Measurements from ENCODE around the gene GTPBP1.

Gene GTPBP1

DNA sequence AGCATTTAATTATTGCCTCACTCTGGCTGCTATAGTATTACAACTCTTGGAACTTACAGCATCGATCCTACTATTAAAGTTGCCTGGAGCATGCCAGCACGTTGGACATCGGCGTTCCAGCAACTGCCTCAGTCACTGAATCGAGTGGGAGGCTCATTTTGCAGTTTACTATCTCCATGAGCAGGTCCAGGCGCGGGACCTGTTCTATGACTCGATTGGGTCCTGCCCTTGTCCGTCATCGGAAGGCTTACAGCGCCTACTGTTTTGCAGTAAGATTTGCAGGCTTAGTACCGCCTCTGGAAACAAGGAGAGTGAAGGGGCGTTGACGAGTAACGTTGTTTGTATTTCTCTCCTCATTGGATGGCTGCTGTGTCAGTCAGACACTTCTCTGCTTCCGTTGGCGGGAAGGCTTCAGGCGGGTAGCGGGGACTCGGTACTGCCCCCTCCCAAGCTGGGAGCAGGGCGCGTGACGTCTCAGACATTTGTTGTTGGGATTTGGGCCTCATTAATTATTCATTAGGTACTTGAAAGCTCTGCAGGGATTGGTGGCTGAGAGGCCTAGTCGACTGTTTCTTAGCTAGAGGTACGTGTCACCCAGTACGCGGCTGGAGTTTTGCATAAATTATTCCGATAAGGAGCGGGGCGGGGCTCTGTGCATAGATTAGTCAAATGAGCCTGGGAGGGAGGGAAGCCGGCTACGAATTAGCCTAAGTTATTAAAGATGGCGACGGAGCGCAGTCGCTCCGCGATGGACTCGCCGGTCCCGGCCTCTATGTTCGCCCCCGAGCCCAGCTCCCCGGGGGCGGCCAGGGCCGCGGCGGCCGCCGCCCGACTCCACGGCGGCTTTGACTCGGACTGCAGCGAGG, at the start of gene GTPBP1:
Gene GTPBP1 (plus strand): TSS at position 710 of the 866 bp plus-strand sequence. CDS start 12 bp downstream, at position 722.
- DNase-seq = peak; percentile 99

DNA sequence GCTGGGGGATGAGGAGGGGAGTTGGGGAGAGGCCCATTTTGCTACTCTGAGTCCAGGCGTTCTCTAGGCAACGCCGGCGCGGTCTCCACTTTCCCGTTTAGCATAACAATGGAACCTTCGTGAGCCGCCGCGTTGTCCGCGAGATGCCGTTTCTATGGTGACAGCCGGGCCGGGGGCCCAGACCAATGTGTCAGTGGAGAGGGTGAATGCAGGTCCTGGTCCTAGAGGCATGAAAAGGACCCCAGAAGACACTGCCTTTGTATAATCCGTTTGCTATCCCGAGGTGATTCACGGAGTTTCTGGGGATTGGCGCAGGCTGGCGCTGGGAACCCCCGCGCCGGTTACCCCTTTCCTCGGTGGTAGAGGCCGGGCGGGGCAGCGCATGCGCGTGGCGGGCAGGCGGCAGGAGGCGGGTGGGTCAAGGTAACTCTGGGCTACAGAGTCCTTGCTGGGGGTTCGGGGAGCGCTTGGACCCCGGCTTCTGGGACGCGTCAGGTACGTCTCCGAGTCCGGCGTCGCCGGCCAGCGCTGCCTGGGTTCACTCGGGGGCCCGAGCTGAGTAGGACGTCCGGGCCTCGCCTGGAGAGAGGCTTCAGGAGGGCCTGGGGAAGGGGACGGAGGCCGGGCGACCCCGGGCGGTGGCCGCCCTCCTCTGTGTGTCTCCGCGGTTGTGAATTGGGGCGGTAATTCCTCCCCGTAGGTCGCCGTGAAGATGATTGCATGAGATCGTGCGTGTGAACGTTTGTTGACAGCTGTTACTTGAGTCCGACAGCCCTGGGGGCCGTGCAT, 49.3 kb upstream of the GTPBP1 start, which contains the start of the genes CBY1 and FAM227A:
Gene CBY1 (plus strand): TSS at position 383 of the 789 bp plus-strand sequence. CDS start 11,417 bp downstream, outside the sequence.
Gene FAM227A (minus strand): TSS at position 137 of the 789 bp plus-strand sequence. CDS start 6,224 bp downstream, outside the sequence.
- DNase-seq = peak; percentile 92

DNA sequence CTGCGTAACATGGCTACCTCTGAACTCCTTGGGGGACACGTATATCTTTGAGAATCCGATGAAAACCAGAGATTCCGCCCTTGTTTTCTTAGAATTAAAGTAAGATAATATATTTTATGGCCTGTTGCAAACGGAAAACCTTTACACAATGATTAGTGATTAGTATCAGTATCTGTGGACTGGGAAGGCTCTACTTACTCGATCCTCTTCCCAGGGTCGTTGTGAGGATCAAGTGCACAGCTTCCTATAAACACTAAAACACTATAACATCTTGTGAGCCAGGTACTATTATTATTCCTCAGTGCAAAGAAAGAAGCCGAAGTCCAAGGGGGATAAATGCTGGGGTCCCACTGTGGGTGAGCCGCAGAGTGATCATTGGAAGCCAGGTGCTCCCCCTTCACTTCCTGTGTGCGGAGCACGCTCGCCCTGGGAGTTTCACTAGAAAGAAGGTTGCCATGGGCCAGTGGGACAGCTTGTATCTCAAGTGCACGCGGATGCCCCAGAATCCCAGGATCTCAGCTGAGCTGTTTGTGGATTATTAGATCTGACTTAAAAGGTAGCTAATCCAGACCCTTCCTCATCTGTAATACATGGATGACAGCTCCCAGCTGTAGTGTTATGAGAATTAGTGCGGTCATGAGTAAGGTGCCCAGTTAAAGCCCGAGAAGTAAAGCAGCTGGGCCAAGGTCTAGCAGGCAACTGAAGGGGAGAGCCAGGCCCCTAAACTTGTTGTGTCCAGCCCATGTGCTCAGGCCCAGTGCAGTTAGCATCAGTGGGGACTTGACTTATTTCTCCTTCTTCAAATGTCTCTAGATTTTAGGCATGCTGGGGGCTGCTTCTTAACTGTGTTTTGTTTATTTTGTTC, 48.5 kb upstream of the GTPBP1 start:
- peak; percentile 3 for DNase-seq

DNA sequence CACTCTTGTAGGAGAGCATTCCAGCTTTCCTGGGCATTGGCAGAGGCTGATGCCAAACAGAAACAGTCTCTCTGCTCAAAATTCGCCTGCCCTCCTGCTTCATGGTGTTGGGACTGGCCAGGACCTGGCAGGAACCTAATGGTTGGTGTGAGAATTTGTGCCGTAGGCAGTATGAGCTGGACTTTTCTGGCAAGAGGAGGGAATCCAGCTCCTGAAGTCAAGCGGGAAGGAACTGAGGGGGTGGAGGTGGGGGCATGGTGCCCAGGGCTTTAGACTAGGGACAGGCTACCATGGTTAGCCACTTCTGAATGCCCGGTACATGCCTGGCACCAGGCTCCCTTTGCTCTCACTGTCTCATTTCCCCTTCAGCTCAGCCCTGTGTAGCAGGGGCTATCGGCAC, 30.9 kb upstream of the GTPBP1 start:
- no peak for DNase-seq

DNA sequence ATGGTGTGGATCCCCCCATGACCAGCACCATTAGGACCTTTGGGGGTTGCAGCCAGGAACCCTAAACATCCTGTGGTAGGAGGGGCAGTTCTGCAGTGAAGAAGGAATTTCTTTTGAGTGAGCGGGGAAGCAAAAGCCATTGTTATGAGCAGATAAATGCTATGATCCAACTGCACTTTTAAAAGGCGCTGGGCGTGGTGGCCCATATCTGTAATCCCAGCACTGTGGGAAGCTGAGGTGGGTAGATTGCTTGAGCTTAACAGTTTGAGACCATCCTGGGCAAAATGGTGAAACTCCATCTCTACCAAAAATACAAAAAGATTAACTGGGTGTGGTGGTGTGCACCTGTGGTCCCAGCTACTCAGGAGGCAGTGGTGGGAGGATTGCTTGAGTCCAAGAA, 29.9 kb upstream of the GTPBP1 start:
- no peak for DNase-seq

DNA sequence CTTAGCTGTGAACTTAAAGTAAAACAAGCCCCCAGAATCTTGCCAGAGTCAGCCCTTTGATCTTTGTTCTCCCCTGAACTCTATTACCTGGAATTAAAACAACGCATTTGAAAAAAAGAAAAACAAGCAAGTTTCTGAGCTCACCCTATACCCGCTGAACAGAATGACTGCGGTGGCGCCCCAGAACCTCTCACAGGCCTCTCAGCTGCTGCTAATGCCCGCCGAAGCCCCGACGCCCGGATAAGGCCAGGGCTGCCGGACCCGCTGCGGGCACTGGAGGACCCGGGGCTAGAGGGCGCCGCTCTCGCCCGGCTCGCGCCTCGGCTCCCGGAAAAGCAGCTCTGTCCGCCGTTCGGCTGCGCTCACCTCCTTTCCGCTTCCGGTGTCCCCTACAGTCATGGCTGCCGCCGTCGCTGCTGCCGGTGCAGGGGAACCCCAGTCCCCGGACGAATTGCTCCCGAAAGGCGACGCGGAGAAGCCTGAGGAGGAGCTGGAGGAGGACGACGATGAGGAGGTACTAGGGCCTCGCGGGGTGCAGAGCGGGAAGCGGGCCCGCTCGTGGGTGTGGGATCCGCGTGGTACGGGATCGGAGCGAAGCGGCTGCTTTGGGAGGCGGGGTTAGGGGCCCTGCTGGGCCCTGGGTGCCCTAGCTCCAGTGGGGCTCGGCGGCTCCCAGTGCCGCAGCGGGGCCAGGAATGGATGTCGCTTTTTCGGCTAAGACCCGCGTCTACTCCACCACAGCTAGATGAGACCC, 24.0 kb upstream of the GTPBP1 start, which contains the start of gene TOMM22:
Gene TOMM22 (plus strand): TSS at position 376 of the 754 bp plus-strand sequence. CDS start 22 bp downstream, at position 398.
- peak; percentile 79 for DNase-seq

DNA sequence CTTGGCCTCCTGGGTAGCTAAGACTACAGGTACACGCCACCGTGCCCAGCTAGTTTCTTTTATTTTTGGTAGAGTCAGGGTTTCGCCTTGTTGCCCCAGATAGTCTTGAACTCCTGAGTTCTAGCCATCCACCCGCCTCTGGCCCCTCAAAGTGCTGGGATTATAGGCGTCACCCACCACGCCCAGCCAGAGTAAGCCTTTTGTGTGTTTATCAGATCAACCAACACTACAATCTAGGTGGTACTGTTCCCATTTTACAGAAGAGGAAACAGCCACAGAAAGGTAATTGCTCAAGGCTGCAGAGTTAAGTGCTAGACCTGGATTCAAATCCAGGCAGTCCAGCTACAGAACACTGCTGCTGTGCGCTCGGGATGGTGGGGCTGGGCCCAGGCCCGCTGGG, 20.8 kb upstream of the GTPBP1 start:
- DNase-seq = no peak

DNA sequence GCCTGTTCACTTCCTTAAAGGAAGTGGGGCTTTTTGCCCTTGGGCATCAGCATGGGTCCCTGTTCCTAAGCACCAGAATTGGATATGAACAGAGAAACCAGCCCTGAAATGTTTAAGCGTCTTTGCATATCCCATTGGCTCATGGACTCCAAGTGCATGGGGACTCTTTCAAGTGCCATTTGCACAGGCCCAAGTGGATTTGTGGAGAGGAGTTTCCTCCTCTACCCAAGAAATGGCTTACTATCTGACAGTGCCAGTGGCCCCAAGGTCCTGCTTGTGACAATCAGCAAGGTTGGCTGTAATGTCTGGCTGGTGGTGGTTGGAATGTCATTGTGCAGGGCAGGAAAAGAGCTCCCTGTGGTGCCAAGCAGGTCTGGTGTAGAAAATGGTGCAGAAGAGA, 20.0 kb upstream of the GTPBP1 start:
- DNase-seq = no peak

DNA sequence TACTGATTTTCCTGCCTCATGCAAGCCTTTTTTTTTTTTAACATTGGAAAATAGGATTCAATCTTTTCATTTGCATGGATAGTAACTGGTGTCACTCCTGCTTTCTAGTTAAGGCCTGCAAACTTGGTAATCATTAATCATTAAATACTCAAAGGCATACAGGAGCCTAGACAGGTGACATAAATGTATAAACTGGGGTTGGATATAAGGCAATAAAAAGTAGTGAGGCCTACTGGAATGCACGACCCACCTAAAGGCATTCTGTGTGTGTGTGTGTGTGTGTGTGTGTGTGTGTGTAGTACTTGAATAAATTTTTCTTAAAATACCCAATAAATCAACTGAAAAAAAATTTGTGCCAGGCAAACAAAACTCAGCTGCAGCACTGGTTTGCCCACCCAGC, 16.1 kb upstream of the GTPBP1 start:
- no peak for DNase-seq

DNA sequence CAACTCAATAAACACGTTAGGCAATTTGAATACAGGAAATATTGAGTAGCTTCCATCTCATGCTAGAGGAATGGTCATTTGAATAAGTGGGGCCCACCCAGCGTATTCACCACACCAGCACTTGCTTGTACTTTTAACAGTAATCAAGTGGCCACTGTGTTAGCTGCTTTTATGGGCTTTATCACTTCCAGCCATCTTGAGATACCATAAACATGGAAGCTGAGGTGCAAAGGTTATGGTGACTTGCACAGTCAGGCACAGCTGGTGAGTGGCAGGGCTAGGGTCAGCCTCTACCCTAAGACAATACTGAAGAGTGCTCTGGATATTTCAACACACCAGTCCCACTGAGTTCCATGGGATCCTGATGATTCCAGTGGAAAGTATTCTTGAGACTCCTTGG, 11.7 kb upstream of the GTPBP1 start:
- no peak for DNase-seq

DNA sequence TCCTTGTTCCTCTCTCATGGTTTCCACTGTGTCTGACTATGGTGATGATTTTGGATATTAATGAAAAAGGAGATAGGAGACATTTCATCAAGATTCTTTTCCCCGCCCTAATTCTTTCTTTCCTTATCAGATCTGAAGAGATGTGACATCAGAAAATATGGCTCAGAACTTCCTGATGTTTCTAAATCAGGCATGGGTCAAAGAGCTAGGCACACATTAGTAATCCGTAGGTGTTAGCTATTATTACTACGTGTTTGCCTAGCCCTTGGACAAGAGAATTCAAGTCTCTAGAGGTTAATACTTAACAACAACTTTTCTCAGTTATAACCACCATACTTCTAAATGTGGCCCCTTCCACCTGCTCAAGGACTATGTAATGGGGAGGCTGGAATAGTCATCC, 10.8 kb upstream of the GTPBP1 start:
- DNase-seq = no peak

DNA sequence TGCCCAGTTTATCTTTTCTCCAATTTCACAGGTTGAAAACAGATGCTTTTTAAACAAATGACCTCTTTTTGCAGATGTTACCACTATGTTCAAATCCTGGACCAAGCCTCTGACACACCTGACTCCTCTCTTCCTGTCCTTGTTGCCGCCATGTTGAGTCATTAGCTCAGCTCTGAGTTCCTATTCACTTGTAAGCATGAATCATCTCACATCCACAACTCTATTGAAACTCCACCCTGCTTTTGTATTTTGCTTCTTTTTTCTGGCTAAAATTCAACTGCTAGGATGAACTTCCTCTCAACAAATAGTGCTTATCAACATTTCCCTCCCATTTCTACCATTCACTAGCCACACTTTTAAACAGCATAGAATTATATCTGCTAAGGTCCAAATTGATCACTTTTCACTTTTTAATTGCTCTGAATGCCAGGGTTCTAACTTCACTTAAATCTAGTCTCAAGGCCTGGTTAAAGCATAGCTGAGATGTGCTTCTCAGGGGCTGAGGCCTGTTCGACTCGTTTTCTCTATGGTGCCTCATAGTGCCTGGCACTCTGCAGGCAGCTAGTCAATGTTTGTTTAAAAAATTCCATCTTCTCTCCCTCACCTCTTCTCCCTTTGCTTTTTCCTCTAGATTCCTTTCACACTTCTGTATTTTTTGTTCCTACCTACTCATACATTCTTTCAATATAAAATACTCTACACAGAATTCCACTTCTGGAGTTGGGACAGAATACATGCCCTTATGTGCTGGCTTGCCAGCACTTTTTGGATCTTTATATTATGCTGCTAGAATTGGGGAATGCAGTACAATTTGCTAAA, 8.9 kb upstream of the GTPBP1 start:
- DNase-seq = no peak

DNA sequence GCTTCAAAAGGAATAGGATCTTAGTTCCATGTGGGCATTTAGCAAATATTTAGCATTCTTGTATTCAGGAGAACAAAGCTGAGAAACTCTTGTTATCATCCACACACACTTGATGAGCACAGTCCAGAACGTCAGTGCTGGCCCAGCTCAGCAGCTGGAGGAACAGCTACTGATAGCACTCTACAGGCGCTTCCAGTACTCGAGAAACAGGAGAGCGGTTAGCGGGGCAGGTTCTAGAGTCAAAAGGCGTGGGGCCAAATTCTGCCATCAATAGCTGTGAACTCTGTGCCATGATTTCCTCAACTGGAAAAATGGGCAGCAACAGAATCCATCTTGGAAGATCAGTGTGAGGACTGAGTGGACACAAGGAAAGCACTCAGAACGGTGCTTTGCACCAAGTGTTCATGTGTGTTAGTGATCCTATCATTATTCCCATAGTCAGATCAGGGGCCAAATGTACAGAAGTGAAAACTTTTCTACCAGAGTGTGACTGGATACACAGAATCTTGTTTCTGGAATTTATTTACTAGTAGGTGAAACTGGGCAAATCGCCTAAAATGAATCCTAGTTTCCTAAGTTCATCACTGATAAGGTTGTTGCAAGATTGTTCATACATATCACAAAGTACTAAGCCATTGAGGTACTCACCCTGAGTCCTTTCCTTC, 8.2 kb upstream of the GTPBP1 start:
- no peak for DNase-seq

DNA sequence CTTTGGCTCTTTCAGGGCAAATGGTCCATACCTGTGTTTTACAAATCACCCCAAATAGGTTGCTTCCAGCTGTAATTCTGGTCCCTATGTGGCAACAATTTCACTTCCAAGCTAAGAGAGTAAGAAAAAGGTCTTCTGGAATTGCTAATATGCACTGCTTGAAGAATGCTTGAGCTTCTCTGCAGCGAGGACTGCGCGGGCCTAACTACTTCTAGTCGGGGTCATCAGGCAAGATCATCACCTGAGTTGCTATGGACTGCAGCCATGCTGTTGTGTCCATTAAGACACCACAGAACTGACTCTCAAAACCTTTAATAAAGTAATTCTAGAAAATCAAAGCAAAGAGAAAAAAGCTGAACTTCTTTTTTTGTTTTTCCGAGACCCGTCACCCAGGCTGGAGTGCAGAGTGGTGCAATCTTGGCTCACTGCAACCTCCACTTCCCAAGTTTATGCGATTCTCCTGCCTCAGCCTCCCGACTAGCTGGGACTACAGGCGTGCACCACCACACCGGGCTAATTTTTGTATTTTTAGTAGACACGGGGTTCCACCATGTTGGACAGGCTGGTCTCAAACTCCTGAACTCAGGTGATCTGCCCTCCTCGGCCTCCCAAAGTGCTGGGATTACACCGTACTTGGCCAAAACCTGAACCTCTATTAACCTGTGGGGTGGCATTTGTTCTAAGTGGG, 7.2 kb upstream of the GTPBP1 start:
- no peak for DNase-seq

DNA sequence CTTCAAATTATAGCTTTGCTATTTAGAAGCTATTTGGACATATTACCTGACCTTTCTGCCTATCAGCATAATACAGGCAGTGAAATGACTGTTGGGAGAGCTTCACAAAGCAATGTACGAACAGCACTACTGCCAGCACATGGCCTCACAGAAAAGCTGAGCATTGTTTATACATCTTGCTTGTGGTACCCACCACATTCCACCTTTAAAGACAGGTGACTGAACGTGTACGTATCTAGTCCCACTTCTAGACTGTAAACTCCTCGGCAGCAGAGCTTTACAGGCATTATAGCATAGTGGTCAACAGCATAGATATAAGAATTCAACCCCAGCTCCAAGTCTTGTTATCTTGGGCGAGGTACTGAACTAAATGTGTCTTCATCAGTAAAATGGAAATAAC, 6.6 kb upstream of the GTPBP1 start:
- DNase-seq = no peak

DNA sequence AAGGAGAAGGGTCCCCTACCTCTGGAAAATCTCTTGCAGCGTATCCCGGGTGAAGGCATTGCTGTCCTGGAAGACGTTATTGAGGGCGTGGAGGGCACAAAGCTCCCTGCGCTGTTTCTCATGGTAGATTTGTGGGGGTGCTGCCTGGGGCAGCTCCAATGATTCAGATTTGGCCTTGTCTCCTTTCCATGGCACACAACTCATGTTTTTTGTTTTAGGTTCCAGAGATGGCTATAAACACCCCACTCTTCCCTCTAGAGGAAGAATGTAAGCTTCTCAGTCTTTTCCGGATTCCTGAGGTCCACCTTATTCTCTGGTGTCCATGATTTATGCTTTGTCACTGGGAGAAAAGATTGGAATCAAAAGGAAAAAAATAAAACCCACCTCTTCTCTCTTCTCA, 6.0 kb upstream of the GTPBP1 start:
- no peak for DNase-seq

DNA sequence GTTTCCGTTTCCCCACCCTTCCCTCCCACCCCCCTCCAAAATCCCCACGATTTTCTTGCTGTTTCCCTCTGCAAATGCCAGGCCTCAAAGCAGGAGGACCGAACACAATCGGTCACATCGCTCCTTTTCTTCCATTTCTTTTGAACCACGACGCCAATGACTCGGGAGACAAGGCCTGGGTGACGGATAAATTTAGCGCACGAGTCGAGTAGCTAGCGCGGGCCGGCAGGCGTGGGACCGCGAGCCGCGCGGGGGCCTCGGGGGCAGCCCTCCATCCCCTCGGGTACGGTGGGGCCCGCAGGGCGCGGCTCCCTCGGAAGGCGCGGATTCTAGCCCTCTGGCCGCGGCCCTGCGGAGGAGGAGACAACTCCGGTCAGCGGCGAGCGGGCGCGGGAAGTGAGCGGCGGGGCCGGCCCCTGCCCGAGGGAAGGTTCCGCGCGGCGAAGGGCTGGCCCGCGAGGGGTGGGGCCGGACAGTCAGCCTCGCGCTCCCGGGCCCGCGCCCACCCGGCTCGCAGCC, 5.4 kb upstream of the GTPBP1 start:
- DNase-seq = no peak

DNA sequence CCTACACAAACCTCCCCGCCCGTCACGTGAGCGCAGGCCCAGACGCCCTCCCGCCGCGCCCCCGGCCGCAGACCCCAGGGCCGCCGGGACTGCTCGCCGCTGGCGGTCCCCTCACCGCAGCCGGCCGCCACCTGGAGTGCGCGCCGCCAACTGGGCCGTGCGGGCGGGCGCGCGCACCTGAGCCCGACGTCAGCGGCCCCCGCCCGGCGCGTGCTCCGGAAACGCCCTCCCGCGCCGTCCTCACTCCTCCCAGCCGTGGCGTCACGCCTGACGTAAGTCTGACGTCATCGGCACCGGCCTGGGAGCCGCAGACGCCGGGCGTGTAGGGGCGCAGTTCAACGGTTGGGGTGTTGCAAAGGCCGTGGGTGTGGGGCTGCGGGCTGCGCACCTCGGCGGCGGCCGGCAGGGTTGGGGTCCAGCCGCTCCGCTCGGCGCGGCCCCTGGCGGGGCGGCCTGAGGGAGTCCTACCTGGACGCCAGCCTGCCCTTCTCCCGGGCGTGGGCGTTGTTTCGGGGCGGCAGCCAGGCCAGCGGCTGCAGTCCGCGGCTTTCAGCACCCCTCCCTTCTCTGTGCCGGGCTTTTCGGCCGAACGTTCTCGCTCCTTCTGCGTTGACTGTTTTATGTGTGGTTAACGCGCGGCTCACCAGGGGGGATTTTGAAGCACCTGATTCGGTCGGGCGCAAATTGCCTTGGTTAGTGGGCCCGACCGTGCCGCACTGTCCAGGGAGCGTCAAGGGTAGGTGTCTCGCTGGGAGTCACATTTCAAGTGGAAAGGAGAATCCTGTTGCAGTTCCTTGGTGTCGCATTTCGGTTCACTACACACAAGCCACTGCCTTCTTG, 4.7 kb upstream of the GTPBP1 start, which contains the start of gene JOSD1:
Gene JOSD1 (minus strand): TSS at position 155 of the 840 bp plus-strand sequence. CDS start 956 bp downstream, outside the sequence.
- DNase-seq = peak; percentile 85

All from NCI-H1105 (cell line).